Measurements from ENCODE around the gene INSYN2B. TPM values are rescaled to one million over a fixed set of nuclear protein-coding genes. Genes with fewer than 3 reads are reported as not detected.

Gene INSYN2B
- total and polyA plus RNA-seq, 2 of the 8 experiments (the other 6 are each of a cell fraction or from before 2014, with no cell fraction given) = not detected

GRCh38 chr5:170000155-170000554 is 19.9 kb upstream of the INSYN2B start:
- 92% methylated on average over 2 of the region's 2 CpGs; no CpG with 5 or more reads in 1 of the 2 experiments for WGBS, 2 experiments (ENCODE audit: extremely low coverage in 1 of 2, insufficient coverage in 1 of 2, insufficient read length in 1 of 2, insufficient replicate concordance in 2 of 2, low coverage in 1 of 2, low lambda C conversion rate in 2 of 2, missing lambda C conversion rate in 1 of 2)
- Histone ChIP-seq H3K27me3 (replicated peaks in 1 of 4; ENCODE audit: control insufficient read depth in 3 of 4, extremely low read depth in 1 of 4, insufficient read depth in 3 of 4, low read length in 3 of 4) (no peaks in the 10 kb centered on the region), H2BK15ac (ENCODE audit: low read length) (no peak overlapping the region), H3K27ac (ENCODE audit: low read depth, low read length) (no peak overlapping the region), H3K18ac (ENCODE audit: extremely low read depth, low read length) (no peak overlapping the region), H4K20me1 (replicated peaks in 1 of 2; ENCODE audit: control insufficient read depth in 1 of 2, insufficient read depth in 2 of 2, low read length in 2 of 2) (no peaks in the 10 kb centered on the region), H3K23me2 (ENCODE audit: low read depth, low read length) (no peaks in the 10 kb centered on the region), H2AK5ac (ENCODE audit: low read depth, low read length) (no peak overlapping the region), H4K5ac (ENCODE audit: insufficient read length, low read depth, low read length) (no peak overlapping the region), H3K36me3 (ENCODE audit: control insufficient read depth in 2 of 4, insufficient read depth in 4 of 4, low read length in 3 of 4) (no peaks in the 10 kb centered on the region), H3K4me2 (ENCODE audit: insufficient read depth in 1 of 2, low read depth in 2 of 2, low read length in 2 of 2) (no peak overlapping the region), H4K91ac (replicated peaks; ENCODE audit: insufficient read length, low read length) (no peak overlapping the region), H3K14ac (ENCODE audit: insufficient read length) (no peak overlapping the region), H3K9ac (replicated peaks in 1 of 4; ENCODE audit: extremely low read depth in 1 of 4, low read depth in 3 of 4, low read length in 3 of 4) (no peak overlapping the region), H2BK120ac (replicated peaks; ENCODE audit: low read depth, low read length) (no peak overlapping the region), H3K79me2 (ENCODE audit: control insufficient read depth in 1 of 2, insufficient read depth in 2 of 2, low read length in 2 of 2) (no peaks in the 10 kb centered on the region), H2BK12ac (ENCODE audit: low read depth, low read length) (no peak overlapping the region), H3K4me1 (replicated peaks in 1 of 4; ENCODE audit: control insufficient read depth in 3 of 4, insufficient read depth in 4 of 4, low read length in 3 of 4) (no peaks in the 10 kb centered on the region), H3K56ac (replicated peaks; ENCODE audit: insufficient read length, low read depth, low read length) (no peak overlapping the region), H2AFZ (ENCODE audit: low read length) (no peak overlapping the region), H3K4ac (replicated peaks; ENCODE audit: insufficient read length, low read depth, low read length) (no peak overlapping the region), H3K4me3 (ENCODE audit: extremely low read depth in 1 of 4, insufficient read depth in 2 of 4, low read depth in 3 of 4, low read length in 4 of 4) (no peak overlapping the region), H3K23ac (ENCODE audit: insufficient read length) (no peak overlapping the region), H4K8ac (ENCODE audit: extremely low read depth, insufficient read depth, low read length) (no peak overlapping the region), H2BK20ac (ENCODE audit: low read length) (no peak overlapping the region), H3K9me3 (ENCODE audit: insufficient read depth in 2 of 2, low read depth in 1 of 2, low read length in 1 of 2) (no peaks in the 10 kb centered on the region), H3K79me1 (ENCODE audit: low read depth, low read length) (no peaks in the 10 kb centered on the region), H2BK5ac (ENCODE audit: low read depth, low read length) (no peak overlapping the region)
- DNase-seq (ENCODE audit: low read depth in 1 of 2, low spot score in 2 of 2) = no peak
- FAIRE-seq = no peak
- TF ChIP-seq MAX (IDR thresholded peaks at IDR 0.05) = no peak
- no peak for TF ChIP-seq TBP (IDR thresholded peaks at IDR 0.05; ENCODE audit: low read depth, low read length)
- TF ChIP-seq POLR2A (IDR thresholded peaks at IDR 0.05; ENCODE audit: control extremely low read depth in 1 of 2, low read depth in 2 of 2, low read length in 2 of 2) = no peak
- no peak for TF ChIP-seq CTBP2 (IDR thresholded peaks at IDR 0.05; ENCODE audit: borderline replicate concordance, insufficient read depth, insufficient read length, low read length)
- TF ChIP-seq POU5F1 (IDR thresholded peaks at IDR 0.05; ENCODE audit: low read depth, low read length) = no peak
- ChIA-PET CTCF (ENCODE audit: partially characterized antibody) (interaction anchor here (2.1 to 2.3 kb wide), 2 partner anchors 20 to 71 kb away, joined by 7 to 12 read pairs; partner anchors contain the start of gene INSYN2B), POLR2A (ENCODE audit: partially characterized antibody) (no interaction called here)
